K562 (cell line): ENCODE results near the gene KCNJ9. TPM values are rescaled to one million over a fixed set of nuclear protein-coding genes. Genes with fewer than 3 reads are reported as not detected.

Experiments
- ATAC-seq: fragments of 200-7000 bp; cut with Tn5 transposase; 3 replicates; pipeline ENCODE4 v1.9.1; 2020; ENCODE audit warnings: moderate library complexity
- BruUV-seq: library from RNA; stranded (reverse); fragments of 400-500 nt; replicated peaks from 2 replicates; lab custom pipeline; 2021; lab: Mats Ljungman, UMichigan
- CTCF ChIA-PET: fragments of 300-600 bp; formaldehyde crosslinking; extraction: SDS; loops from one replicate; lab custom pipeline; 2021; ENCODE audit warnings: low intra/inter-chr PET ratio; lab: Yijun Ruan, JAX
- POLR2A ChIA-PET: fragments of 300-600, 350-650 bp; sonication (Branson Sonifier 250); formaldehyde crosslinking; extraction: SDS; loops from one replicate; lab custom pipeline; 2021; ENCODE audit warnings: antibody characterized with exemption, inconsistent platforms; lab: Yijun Ruan, JAX
- DNase-seq, 4 experiments: peaks; one replicate each; pipeline versions ENCODE4 v3.0.0 to v3.0.0-alpha.2; 2011 to 2018; ENCODE audit warnings: low spot score in 3 of 4, mixed read lengths in 3 of 4; ENCODE audit errors: extremely low read depth in 1 of 4
- FAIRE-seq: peaks from 2 replicates; lab custom pipeline; 2011; peaks lifted over from hg19 to GRCh38; lab: Jason Lieb, UNC
- H2AFZ ChIP-seq: 2 replicates; pipeline ENCODE4 v1.6.0; 2011; ENCODE audit warnings: low read depth, low read length, control low read depth, inconsistent platforms
- H3K27ac ChIP-seq: fragments of 200-600 bp; 3 replicates; pipeline ENCODE4 v1.8.0; 2011; ENCODE audit warnings: low read depth, mild to moderate bottlenecking, control low read depth, inconsistent platforms, low read length, moderate library complexity, mixed read lengths; ENCODE audit errors: extremely low read depth
- H3K27me3 ChIP-seq, 2 experiments: fragments of 300-600 bp in 1 of 2; 2 replicates in 1 of 2; 3 replicates in 1 of 2; pipeline versions ENCODE4 v1.6.0 to v1.8.0; 2011; ENCODE audit warnings: inconsistent platforms in 2 of 2, low read length in 2 of 2, mild to moderate bottlenecking in 1 of 2, mixed read lengths in 1 of 2, moderate library complexity in 1 of 2; ENCODE audit not compliant: control insufficient read depth in 2 of 2, insufficient read depth in 2 of 2
- H3K36me3 ChIP-seq: fragments of 300-600 bp; 3 replicates; pipeline ENCODE4 v1.8.0; 2011; ENCODE audit warnings: mild to moderate bottlenecking, low read length, inconsistent platforms; ENCODE audit not compliant: control insufficient read depth, insufficient read depth
- H3K4me1 ChIP-seq, 2 experiments: fragments of 200-600 bp in 1 of 2; replicated peaks in 1 of 2; 2 replicates in 1 of 2; 3 replicates in 1 of 2; pipeline versions ENCODE4 v1.5.1 to v1.8.0; 2011; ENCODE audit warnings: inconsistent platforms in 2 of 2, low read length in 2 of 2, mild to moderate bottlenecking in 1 of 2, mixed read lengths in 1 of 2, moderate library complexity in 1 of 2; ENCODE audit not compliant: control insufficient read depth in 2 of 2, insufficient read depth in 2 of 2
- H3K4me2 ChIP-seq: 2 replicates; pipeline ENCODE4 v1.6.1; 2011; ENCODE audit warnings: low read length, control low read depth, inconsistent platforms, mixed read lengths; ENCODE audit not compliant: insufficient read depth
- H3K4me3 ChIP-seq: fragments of 200-600 bp; sonication (generic), shearing (Covaris generic); 2 replicates; pipeline ENCODE4 v1.5.1; 2016; ENCODE audit warnings: control low read depth, inconsistent platforms
- H3K79me2 ChIP-seq: fragments of 200-600 bp; 3 replicates; pipeline ENCODE4 v1.8.0; 2011; ENCODE audit warnings: low read length, inconsistent platforms; ENCODE audit not compliant: control insufficient read depth, insufficient read depth
- H3K9ac ChIP-seq, 2 experiments: 2 replicates each; pipeline versions ENCODE4 v1.6.0 to v1.6.1; 2011; ENCODE audit warnings: low read depth in 2 of 2, low read length in 2 of 2, control low read depth in 1 of 2, inconsistent platforms in 1 of 2, mild to moderate bottlenecking in 1 of 2, mixed read lengths in 1 of 2; ENCODE audit not compliant: insufficient read depth in 1 of 2
- H3K9me1 ChIP-seq: one replicate; pipeline ENCODE4 v1.6.0; 2011; ENCODE audit warnings: inconsistent platforms, mild to moderate bottlenecking, low read length, moderate library complexity; ENCODE audit not compliant: control insufficient read depth, insufficient read depth
- H3K9me3 ChIP-seq: replicated peaks from 2 replicates; pipeline ENCODE4 v1.5.1; 2011; ENCODE audit warnings: low read depth, low read length, inconsistent platforms; ENCODE audit not compliant: control insufficient read depth, insufficient read depth
- H4K20me1 ChIP-seq: replicated peaks from 2 replicates; pipeline ENCODE4 v1.6.1; 2011; ENCODE audit warnings: low read length, inconsistent platforms, mixed read lengths; ENCODE audit not compliant: control insufficient read depth, insufficient read depth
- C11orf30 ChIP-seq: fragments of 450-650 bp; IDR thresholded peaks from 2 replicates; pipeline ENCODE4 v1.6.1; 2016; ENCODE audit warnings: low read depth, mild to moderate bottlenecking
- E2F8 ChIP-seq: fragments of 450-650 bp; IDR thresholded peaks from 2 replicates; pipeline ENCODE4 v1.7.1; 2018; ENCODE audit warnings: mild to moderate bottlenecking, low read depth; ENCODE audit not compliant: partially characterized antibody
- KDM1A ChIP-seq, 2 experiments: fragments of 450-650 bp; IDR thresholded peaks; 2 replicates each; pipeline ENCODE4 v1.6.1; 2016; ENCODE audit warnings: mild to moderate bottlenecking in 2 of 2
- L3MBTL2 ChIP-seq: fragments of 450-650 bp; IDR thresholded peaks from 2 replicates; pipeline ENCODE4 v1.6.1; 2016; ENCODE audit warnings: mild to moderate bottlenecking, moderate library complexity
- MAFG ChIP-seq: fragments of 450-650 bp; conservative IDR thresholded peaks from 2 replicates; pipeline ENCODE4 v1.6.1; 2016; ENCODE audit warnings: missing genetic modification characterization, missing compliant biosample characterization
- MYC ChIP-seq, 2 experiments: fragments of 250-450 bp in 1 of 2; sonication (Bioruptor Pico) in 1 of 2; IDR thresholded peaks; 2 replicates each; pipeline versions ENCODE4 v1.5.1 to v1.6.1; 2012 to 2021; ENCODE audit warnings: low read depth in 2 of 2, borderline replicate concordance in 1 of 2, improper control_type of control experiment in 1 of 2, low read length in 1 of 2, mild to moderate bottlenecking in 1 of 2, moderate library complexity in 1 of 2
- PCBP2 ChIP-seq: fragments of 200-400 bp; formaldehyde crosslinking; IDR thresholded peaks from 2 replicates; pipeline ENCODE4 v1.6.1; 2018; ENCODE audit warnings: low read length, low read depth, mild to moderate bottlenecking, moderate library complexity; ENCODE audit not compliant: poor library complexity, severe bottlenecking
- RERE ChIP-seq: sonication (generic); formaldehyde crosslinking; IDR thresholded peaks from 2 replicates; pipeline ENCODE4 v1.8.0; 2023; ENCODE audit warnings: missing genetic modification reagents, mild to moderate bottlenecking, borderline replicate concordance
- SMAD4 ChIP-seq: fragments of 250-450 bp; sonication (Bioruptor Pico); conservative IDR thresholded peaks from 2 replicates; pipeline ENCODE4 v1.8.0; 2021; ENCODE audit warnings: inconsistent platforms, mild to moderate bottlenecking, moderate library complexity
- SNAPC5 ChIP-seq: fragments of 250-450 bp; sonication (Bioruptor Pico); IDR thresholded peaks from 2 replicates; pipeline ENCODE4 v1.8.0; 2021; ENCODE audit warnings: moderate library complexity, mild to moderate bottlenecking, inconsistent platforms
- USF1 ChIP-seq: sonication (generic); formaldehyde crosslinking; IDR thresholded peaks from 2 replicates; pipeline ENCODE4 v1.9.0; 2022; ENCODE audit warnings: mild to moderate bottlenecking, missing genetic modification reagents
- ZNF24 ChIP-seq: fragments of 450-650 bp; IDR thresholded peaks from 2 replicates; pipeline ENCODE4 v1.6.1; 2016
- ZNF316 ChIP-seq: fragments of 450-650 bp; IDR thresholded peaks from 2 replicates; pipeline ENCODE4 v1.6.1; 2016
- WGBS: fragments of 100-300 bp; shearing (Covaris generic); methylation state at CpG from one replicate; pipeline ENCODE4 v1.1.6; 2016; ENCODE audit warnings: low coverage, mixed read lengths; ENCODE audit not compliant: insufficient coverage; ENCODE audit errors: missing lambda C conversion rate; 5-methylcytosine and 5-hydroxymethylcytosine counted together
- in situ Hi-C: fragments of 300-500 bp; cut with MboI; formaldehyde crosslinking; loops from 4 replicates; pipeline ENCODE4 v1.15.0; 2018; ENCODE audit warnings: inconsistent platforms, mixed read lengths
- intact Hi-C: fragments of 100-400 bp; cut with micrococcal nuclease; formaldehyde crosslinking; loops from 2 replicates; pipeline ENCODE4 v1.14.2; 2022
- polyA plus RNA-seq, 8 experiments: library from polyadenylated mRNA; depleted of rRNA in 4 of 8; stranded (reverse) in 5 of 8; unstranded in 3 of 8; fragments of >200 nt; fragmentation: Nextera tagmentation in 2 of 8; fragmentation: Illumina TruSeq in 1 of 8; extraction: Ambion mirVana in 2 of 8; extraction: Trizol in 1 of 8; gene quantifications; 2 replicates each; pipeline versions ENCODE4 v1.2.1 to v1.2.3, GENCODE V29; 2011 to 2014; ENCODE audit warnings: inconsistent platforms in 1 of 8, missing spikeins in 1 of 8
- total RNA-seq, 7 experiments: library from RNA; depleted of rRNA in 6 of 7; stranded (reverse); fragments of >200 nt in 6 of 7; fragmentation: Illumina TruSeq in 2 of 7; extraction: Trizol in 2 of 7; gene quantifications; 2 replicates each; pipeline versions ENCODE4 v1.2.1 to v1.2.3, GENCODE V29; 2011 to 2021; ENCODE audit warnings: low replicate concordance in 1 of 7

Gene KCNJ9
- total and polyA plus RNA-seq, 9 of the 15 experiments (the other 6 are each of a cell fraction or from before 2014, with no cell fraction given), result not detected

- no TSS peak for BruUV-seq
- FAIRE-seq (no peak), DNase-seq (no peak), ATAC-seq (no peak)
- H3K36me3 ChIP-seq, result no peaks in the 10 kb centered on the region
- no peak overlapping the region for H2AFZ ChIP-seq
- no peaks in the 10 kb centered on the region for H3K79me2 ChIP-seq
- no peaks in the 10 kb centered on the region; a peak in 1 of 5 replicates for H3K4me1 ChIP-seq
- H3K9me1 ChIP-seq, result no peaks in the 10 kb centered on the region
- H3K9ac ChIP-seq, result no peak overlapping the region
- in situ Hi-C loops, result no loop called here
- no peaks in the 10 kb centered on the region; the same call in 1 of the 2 replicates for H4K20me1 ChIP-seq
- intact Hi-C loops, result no loop called here
- WGBS, result 5% methylated on average over 3 of the region's 3 CpGs
- CTCF ChIA-PET, result no interaction called here
- POLR2A ChIA-PET, result interaction anchor here (0.6 kb wide), 1 partner anchor 328 kb away, joined by 3 read pairs; no protein-coding TSS in a partner anchor
- H3K4me2 ChIP-seq, result no peak overlapping the region
- no peaks in the 10 kb centered on the region for H3K9me3 ChIP-seq
- peaks cover 23 to 70% of the 10 kb centered on the region in 2 experiments; a peak in 4 of 5 replicates for H3K27me3 ChIP-seq
- no peak overlapping the region for H3K4me3 ChIP-seq
- H3K27ac ChIP-seq, result no peak overlapping the region
- TF ChIP-seq C11orf30, result peak; percentile 23; the same call in 1 of the 2 replicates
- no peak for TF ChIP-seq L3MBTL2
- no peak for TF ChIP-seq MYC (IDR thresholded peaks at IDR 0.05; ENCODE audit: low read depth, low read length)
- TF ChIP-seq MYC (CRISPR knock-in tag; IDR thresholded peaks at IDR 0.05; ENCODE audit: borderline replicate concordance, low read depth), result no peak
- peak; percentile 57; the same call in 1 of the 2 replicates for TF ChIP-seq ZNF316
- no peak for TF ChIP-seq ZNF24
- no peak for TF ChIP-seq USF1
- 0 out of 2 replicates have a peak, but pooled peaks have one; percentile 11 for TF ChIP-seq MAFG (tag)
- no peak for TF ChIP-seq E2F8
- TF ChIP-seq PCBP2, result no peak
- no peak for TF ChIP-seq SNAPC5
- no peak for TF ChIP-seq RERE (CRISPR knock-in tag)
- TF ChIP-seq KDM1A (IDR thresholded peaks at IDR 0.05), result no peak
- no peak for TF ChIP-seq SMAD4 (CRISPR knock-in tag)
Measured at GRCh38 chr1:160129558-160129957, 48.2 kb downstream of the KCNJ9 start.
